Type B pancreatic cell (in vitro differentiated cells): ENCODE data around the gene CFAP69. TPM values are rescaled to one million over a fixed set of nuclear protein-coding genes. Genes with fewer than 3 reads are reported as not detected.

Experiments
- DNase-seq: peaks from one replicate; pipeline ENCODE4 v3.0.0; 2021; ENCODE audit warnings: mixed read lengths; ENCODE audit not compliant: unreplicated experiment; ENCODE audit errors: extremely low spot score
- H3K27ac Mint-ChIP-seq: 2 replicates; pipeline ENCODE4 v1.8.0; 2021; ENCODE audit warnings: mild to moderate bottlenecking, mixed read lengths
- H3K27me3 Mint-ChIP-seq: 2 replicates; pipeline ENCODE4 v1.8.0; 2021; ENCODE audit warnings: mixed read lengths
- H3K36me3 Mint-ChIP-seq: 2 replicates; pipeline ENCODE4 v1.8.0; 2021; ENCODE audit warnings: mixed read lengths
- H3K4me1 Mint-ChIP-seq: one replicate; pipeline ENCODE4 v1.8.0; 2021; ENCODE audit warnings: mixed read lengths; ENCODE audit not compliant: unreplicated experiment
- H3K4me3 Mint-ChIP-seq: 2 replicates; pipeline ENCODE4 v1.8.0; 2021; ENCODE audit warnings: mild to moderate bottlenecking, mixed read lengths
- H3K9me3 Mint-ChIP-seq: 2 replicates; pipeline ENCODE4 v1.8.0; 2021; ENCODE audit warnings: mixed read lengths
- CTCF ChIP-seq: fragments of 200-600 bp; sonication (generic); conservative IDR thresholded peaks from 2 replicates; pipeline ENCODE4 v1.5.0; 2021; ENCODE audit warnings: antibody characterized with exemption, mild to moderate bottlenecking
- total RNA-seq: library from RNA; stranded (reverse); gene quantifications from 2 replicates; pipeline ENCODE4 v1.2.1, GENCODE V29; 2021; ENCODE audit warnings: low replicate concordance

CFAP69 gene
- total RNA-seq, 1 donor from 2014 or later = 6.2 TPM

GRCh38 chr7:90216080-90216674 is 28.8 kb upstream of the CFAP69 start:
- no peak overlapping the region for H3K4me3 Mint-ChIP-seq
- peaks cover under 1% of the 10 kb centered on the region for H3K4me1 Mint-ChIP-seq
- no peak for DNase-seq
- no peak overlapping the region for H3K27ac Mint-ChIP-seq
- no peaks in the 10 kb centered on the region for H3K9me3 Mint-ChIP-seq
- no peak for TF ChIP-seq CTCF
- no peaks in the 10 kb centered on the region for H3K27me3 Mint-ChIP-seq
- no peaks in the 10 kb centered on the region for H3K36me3 Mint-ChIP-seq

GRCh38 chr7:90216771-90217170 is 28.2 kb upstream of the CFAP69 start:
- no peak for DNase-seq
- Mint-ChIP-seq H3K9me3 (no peaks in the 10 kb centered on the region), H3K27ac (no peak overlapping the region), H3K36me3 (no peaks in the 10 kb centered on the region), H3K4me1 (no peaks in the 10 kb centered on the region), H3K27me3 (no peaks in the 10 kb centered on the region), H3K4me3 (no peak overlapping the region)
- no peak for TF ChIP-seq CTCF

- TF ChIP-seq CTCF = no peak
- no peaks in the 10 kb centered on the region for H3K36me3 Mint-ChIP-seq
- H3K27ac Mint-ChIP-seq = no peak overlapping the region
- H3K4me3 Mint-ChIP-seq = no peak overlapping the region
- no peak for DNase-seq
- no peaks in the 10 kb centered on the region for H3K27me3 Mint-ChIP-seq
- no peaks in the 10 kb centered on the region for H3K9me3 Mint-ChIP-seq
- no peaks in the 10 kb centered on the region for H3K4me1 Mint-ChIP-seq
These were observed 22.6 kb upstream of the CFAP69 start for GRCh38 chr7:90222390-90222789.

- DNase-seq = no peak
- Mint-ChIP-seq H3K27me3 (no peaks in the 10 kb centered on the region), H3K4me1 (no peaks in the 10 kb centered on the region), H3K27ac (no peak overlapping the region), H3K4me3 (no peak overlapping the region), H3K36me3 (no peaks in the 10 kb centered on the region), H3K9me3 (no peaks in the 10 kb centered on the region)
- TF ChIP-seq CTCF = no peak
These were observed 21.9 kb upstream of the CFAP69 start for GRCh38 chr7:90222811-90223725.

- no peak for TF ChIP-seq CTCF
- no peaks in the 10 kb centered on the region for H3K27me3 Mint-ChIP-seq
- no peaks in the 10 kb centered on the region for H3K9me3 Mint-ChIP-seq
- no peak overlapping the region for H3K27ac Mint-ChIP-seq
- no peak overlapping the region for H3K4me3 Mint-ChIP-seq
- DNase-seq = no peak
- H3K4me1 Mint-ChIP-seq = no peaks in the 10 kb centered on the region
- no peaks in the 10 kb centered on the region for H3K36me3 Mint-ChIP-seq
These were observed 20.8 kb upstream of the CFAP69 start for GRCh38 chr7:90224195-90224594.
